GM18507 (cell line): Measurements from ENCODE around the gene FOXO6.
A peak's percentile ranks its signal among the peaks of the same experiment; 100 is the strongest.

Experiments used
- DNase-seq: peaks from one replicate; pipeline ENCODE4 v3.0.0; 2011; ENCODE audit warnings: low read depth; ENCODE audit not compliant: insufficient read length; ENCODE audit errors: extremely low spot score
- FAIRE-seq: peaks from 2 replicates; lab custom pipeline; 2011; peaks lifted over from hg19 to GRCh38; lab: Jason Lieb, UNC

FOXO6 gene

DNA sequence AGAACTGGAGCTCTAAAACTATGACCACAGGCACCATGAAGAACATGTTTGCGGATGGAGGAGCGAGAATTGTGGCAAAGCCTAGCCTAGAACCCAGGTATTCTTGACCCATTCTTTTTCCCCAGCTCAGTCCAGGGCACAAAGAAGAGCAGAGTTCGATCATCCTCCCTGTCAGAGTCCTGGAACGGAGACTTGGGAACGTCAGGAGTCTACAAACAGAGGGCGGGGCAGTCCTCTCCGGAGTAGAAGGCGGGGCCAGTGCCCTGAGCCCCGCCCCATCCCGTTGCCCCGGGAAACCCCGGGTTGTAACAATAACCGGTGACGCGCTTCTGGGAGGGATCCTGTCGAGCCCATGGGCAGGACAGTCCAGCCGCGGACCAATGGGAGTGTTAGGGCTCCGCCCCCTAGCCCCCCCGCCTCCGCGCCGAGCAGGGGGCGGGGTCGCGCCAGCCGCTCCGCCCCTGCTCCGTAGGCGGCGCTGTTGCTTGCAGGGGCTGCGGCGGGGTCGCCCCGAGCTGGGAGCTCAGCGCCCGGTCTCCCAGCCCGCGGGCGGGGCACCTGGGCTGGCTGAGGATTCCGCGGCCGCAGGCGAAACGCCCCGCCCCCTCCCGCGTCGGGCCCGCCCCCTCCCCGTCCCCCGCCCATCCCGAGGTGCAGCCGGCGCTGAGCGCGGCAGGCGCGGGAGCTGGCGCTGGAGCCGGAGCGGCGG is at the start of gene FOXO6:
TSS of gene FOXO6 (plus strand) at position 649 of the 709 bp plus-strand sequence.
- peak; percentile 97 for FAIRE-seq

GRCh38 chr1:41312991-41313645 is 48.1 kb upstream of the FOXO6 start:
- FAIRE-seq: no peak

More for the DNA sequence above, at the start of gene FOXO6:
- peak; percentile 98 for DNase-seq

DNA sequence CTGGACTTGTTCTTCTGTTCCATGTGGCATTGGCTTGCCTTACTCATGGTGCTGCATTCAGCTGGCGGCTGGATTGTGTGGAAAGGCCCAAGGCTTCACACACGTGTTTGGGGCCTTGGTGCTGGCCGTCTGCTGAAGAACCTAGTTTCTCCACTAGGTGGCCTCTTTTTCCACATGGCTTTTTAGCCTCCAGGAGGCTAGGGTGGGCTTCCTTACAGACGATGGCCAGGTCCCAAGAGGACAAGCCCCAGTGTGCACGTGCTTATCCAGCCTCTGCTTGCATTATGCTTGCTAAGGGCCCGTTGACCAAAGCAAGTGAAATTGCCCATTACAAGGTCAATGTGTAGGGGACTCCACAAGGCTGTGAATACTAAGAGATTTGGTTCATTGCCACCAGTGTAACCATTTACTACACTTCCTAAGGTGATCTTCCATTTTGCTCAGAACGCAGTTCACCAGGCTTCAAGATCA is 47.5 kb upstream of the FOXO6 start:
- FAIRE-seq: peak; percentile 59

More at GRCh38 chr1:41312991-41313645, 48.1 kb upstream of the FOXO6 start:
- no peak for DNase-seq

DNA sequence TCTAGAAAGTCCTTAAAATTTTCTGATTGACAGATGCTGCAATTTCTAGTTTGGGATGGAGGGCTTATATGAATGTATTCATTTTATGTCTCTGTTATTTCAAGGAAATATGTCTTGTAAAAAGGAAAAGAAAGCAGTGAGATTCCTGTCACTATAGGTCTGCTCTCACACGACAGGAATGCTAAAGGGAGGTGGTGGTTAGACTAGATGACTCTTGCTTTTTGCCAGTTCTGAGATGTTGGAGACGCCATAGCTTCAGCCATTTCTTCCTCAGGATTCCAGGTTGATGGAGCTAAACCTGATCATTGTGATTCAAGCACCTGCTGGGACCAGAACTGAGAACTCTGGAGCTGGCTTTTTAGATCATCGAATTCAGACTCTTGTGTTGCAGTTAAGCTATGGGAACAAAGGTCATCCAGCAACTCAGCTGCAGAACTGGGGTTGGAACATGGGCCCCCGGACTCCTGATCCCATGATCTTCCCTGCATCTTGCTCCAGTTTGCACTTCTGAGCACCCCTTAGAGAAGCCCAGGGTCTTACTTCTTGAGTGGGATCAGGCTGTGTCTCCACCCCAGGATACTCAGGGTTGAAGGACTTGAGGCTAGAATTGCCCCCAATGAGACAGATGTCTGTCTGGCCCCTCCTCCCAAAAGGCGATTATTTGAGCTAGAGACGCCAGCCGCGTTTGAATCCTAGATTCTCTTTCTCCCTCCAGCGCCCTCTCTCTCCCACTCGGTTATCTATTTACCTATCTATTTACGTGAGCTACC is 46.7 kb upstream of the FOXO6 start:
- no peak for DNase-seq
- FAIRE-seq: no peak

More for the DNA sequence above, 47.5 kb upstream of the FOXO6 start:
- no peak for DNase-seq

- FAIRE-seq (no peak), DNase-seq (no peak)
Observed at GRCh38 chr1:41315146-41315822, 46.0 kb upstream of the FOXO6 start.

- FAIRE-seq (no peak), DNase-seq (no peak)
Observed at GRCh38 chr1:41315871-41316270, 45.4 kb upstream of the FOXO6 start.

GRCh38 chr1:41317361-41317760 is 43.9 kb upstream of the FOXO6 start:
- no peak for DNase-seq
- no peak for FAIRE-seq

GRCh38 chr1:41318135-41318534 is 43.1 kb upstream of the FOXO6 start:
- no peak for DNase-seq
- no peak for FAIRE-seq

DNA sequence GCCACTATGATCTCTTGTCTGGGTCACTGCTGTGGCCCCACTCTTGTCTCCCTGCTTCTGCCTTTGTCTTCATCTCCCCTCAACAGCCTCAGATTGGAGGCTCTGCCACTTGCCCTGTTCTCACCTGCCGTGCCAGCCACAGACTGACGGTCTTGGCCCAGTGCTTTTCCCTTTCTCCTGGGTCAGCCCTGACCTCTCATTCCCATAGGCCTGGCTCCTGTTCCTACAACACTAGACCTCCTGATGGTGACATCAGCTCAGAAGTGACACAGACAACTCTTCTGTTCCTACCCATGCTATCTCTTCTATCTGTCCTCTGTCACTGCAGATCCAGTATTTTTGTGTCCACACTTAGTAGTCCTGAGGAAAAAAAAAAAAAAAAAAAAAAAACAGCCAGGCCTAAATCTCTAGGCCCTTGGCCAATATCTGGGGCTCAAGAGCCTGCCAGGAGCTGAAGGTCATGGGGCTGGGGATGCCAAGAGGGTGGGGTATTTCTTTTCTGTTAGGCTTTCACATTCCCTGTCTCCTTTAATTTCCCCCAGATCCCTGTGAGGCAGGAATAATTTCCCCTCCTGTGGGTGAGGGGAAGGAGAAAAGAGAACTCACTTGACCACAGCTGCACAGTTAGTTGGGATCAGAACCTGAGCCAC is 42.0 kb upstream of the FOXO6 start:
- DNase-seq: no peak

DNA sequence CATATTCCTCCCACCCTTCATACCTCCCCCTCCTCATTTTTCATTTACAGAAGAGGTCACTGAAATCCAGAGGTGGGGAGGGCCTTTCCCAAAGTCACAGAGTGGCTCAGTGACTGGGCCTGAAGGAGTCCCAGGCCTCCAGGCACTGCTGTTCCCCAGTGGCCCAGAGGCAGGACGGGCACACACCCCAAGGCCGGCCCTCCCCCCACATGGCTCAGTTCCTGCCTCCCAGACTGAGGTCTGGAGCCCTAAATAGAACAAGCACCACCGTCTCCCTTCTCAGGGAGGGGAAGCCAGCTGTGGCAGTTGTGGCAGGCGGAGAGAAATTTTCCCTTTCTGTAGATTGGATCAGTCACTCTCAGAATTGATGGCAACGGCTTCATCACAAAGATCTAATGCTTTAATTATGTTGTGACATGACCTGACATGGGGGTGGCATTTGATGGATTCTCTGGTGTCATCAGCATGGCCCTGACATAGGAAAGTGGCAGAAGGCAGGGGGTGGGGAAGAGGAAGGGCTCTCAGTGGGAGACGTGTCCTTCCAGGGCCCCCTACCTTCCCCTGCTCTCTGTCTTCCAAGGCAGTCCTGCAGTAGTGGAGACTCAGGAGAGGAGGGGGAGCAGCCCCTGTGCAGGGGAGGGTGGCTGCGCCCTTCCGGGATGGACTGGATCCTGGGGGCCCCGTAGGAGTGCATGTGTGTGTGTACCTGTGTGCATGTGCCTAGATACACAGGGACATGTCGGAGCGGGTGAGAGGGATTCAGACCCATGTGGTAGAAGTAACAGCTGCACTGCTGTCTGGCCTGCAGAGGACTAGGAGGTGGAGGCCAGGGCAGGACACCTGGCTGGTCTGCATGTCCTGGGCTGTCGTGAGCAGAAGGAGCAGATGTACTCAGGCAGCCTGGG is 41.2 kb upstream of the FOXO6 start:
- DNase-seq (no peak), FAIRE-seq (no peak)

More for the DNA sequence above, 42.0 kb upstream of the FOXO6 start:
- no peak for FAIRE-seq

DNA sequence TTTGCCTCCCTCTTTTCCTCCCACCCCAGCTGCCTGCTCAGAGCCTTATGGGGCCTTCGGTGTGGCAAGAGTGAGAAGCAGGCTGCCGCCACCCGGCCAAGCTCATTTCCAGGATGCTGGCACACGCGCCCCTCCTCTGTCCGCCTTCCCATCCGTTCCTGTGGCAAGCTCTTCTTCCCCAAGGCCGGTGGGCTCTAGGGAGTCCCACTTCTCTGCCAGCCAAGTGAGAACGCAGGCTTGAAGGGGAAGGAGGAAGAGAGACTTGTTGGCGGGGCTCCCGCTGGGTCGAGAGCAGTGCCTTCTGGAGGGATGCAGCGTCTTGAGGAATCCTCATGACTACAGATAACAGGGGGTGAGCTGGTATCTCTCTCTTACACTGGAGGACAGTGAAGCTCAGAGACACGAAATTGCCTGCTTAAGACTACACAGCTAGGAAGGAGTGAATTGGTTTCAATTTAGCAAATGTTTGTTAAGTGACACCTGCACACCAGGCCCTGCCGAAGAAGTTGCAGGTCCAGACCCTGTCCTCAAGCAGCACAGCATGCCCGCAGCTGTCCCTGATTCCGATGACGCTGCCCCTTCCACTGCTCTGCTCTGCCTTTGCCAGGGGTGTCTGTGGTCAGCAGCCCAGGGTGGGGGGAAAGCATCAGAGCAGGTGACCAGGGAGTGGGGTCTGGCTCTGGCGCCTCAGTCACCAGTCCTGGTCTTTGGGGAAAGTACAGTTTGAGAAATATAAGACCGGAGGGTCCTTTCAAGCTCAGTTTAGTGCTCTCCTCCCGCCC is 40.1 kb upstream of the FOXO6 start:
- FAIRE-seq (no peak), DNase-seq (no peak)

- no peak for FAIRE-seq
- no peak for DNase-seq
Observed at GRCh38 chr1:41322101-41322661, 39.1 kb upstream of the FOXO6 start.

DNA sequence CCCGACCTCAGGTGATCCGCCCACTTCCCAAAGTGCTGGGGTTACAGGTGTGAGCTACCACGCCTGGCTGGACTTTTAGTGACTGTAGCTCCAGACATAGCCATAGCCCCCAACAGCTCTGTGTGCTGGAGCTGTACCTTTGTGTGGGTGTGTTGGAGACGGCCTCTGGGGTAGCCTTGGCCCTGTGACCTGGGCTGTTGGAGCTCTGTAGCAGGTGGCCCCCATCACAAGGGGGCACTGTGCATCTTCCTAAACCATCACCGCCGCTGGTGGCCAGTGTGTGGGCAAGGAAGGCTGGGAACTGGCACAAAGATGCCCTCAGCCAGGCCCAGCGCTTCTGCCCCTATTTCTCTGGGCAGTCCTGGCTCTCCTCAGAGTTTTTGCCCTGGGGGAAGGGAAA is 38.4 kb upstream of the FOXO6 start:
- FAIRE-seq (peak; percentile 42), DNase-seq (peak; percentile 29)

DNA sequence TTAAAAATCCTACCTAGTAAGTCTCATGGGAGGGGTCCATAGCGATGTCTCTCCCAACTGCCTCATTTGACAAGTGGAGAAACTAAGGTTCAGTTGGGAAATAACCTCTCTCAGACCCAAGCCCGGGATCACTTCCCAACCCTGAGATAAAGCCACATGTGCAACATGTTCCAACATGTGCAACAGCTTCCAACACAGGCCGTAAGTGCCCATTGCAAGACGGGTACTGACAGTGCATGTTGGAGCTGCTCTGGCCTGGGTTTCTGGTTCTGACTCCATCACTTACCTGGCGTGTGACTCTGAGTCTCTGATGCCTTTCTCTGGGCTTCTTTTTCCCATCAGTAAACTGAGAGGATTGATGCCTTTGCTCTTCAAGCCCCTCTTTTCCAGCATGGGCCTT is 38.0 kb upstream of the FOXO6 start:
- DNase-seq: no peak
- no peak for FAIRE-seq

GRCh38 chr1:41325801-41326200 is 35.4 kb upstream of the FOXO6 start:
- no peak for DNase-seq
- FAIRE-seq: no peak

GRCh38 chr1:41327383-41327999 is 33.7 kb upstream of the FOXO6 start:
- no peak for FAIRE-seq
- no peak for DNase-seq
